Body of pancreas (tissue), 4 donors: Measurements from ENCODE around the gene DLGAP1. TPM values are rescaled to one million over a fixed set of nuclear protein-coding genes. Genes with fewer than 3 reads are reported as not detected.

Source experiments
- ATAC-seq: fragments of 150-250 bp; one replicate; pipeline ENCODE4 v1.9.1; 2016
- DNase-seq, 4 donors: peaks; one replicate each; pipeline ENCODE4 v3.0.0-alpha.2; 2019
- H3K27ac ChIP-seq, 4 donors: fragments of 200-600 bp; sonication (generic); 1 replicate in 3 of 4; 2 replicates in 1 of 4; pipeline versions ENCODE4 v1.5.1 to v1.6.1; 2016 to 2019; ENCODE audit warnings: mild to moderate bottlenecking in 1 of 4, mixed read lengths in 1 of 4, moderate library complexity in 1 of 4
- H3K27me3 ChIP-seq, 2 donors: fragments of 200-600 bp; sonication (generic); one replicate each; pipeline ENCODE4 v1.6.0; 2016; ENCODE audit warnings: mild to moderate bottlenecking in 1 of 2
- H3K36me3 ChIP-seq, 2 donors: fragments of 200-600 bp; sonication (generic); replicated peaks in 1 of 2; 2 replicates each; pipeline ENCODE4 v1.5.1; 2016; ENCODE audit warnings: low read depth in 2 of 2; ENCODE audit not compliant: insufficient read depth in 1 of 2
- H3K4me1 ChIP-seq: fragments of 200-600 bp; sonication (generic); one replicate; pipeline ENCODE4 v1.6.0; 2016
- H3K4me3 ChIP-seq, 2 donors: fragments of 200-600 bp; sonication (generic); 1 replicate in 1 of 2; 2 replicates in 1 of 2; pipeline ENCODE4 v1.5.1; 2016 to 2019
- H3K9me3 ChIP-seq, 3 donors: fragments of 200-600 bp; sonication (generic); 1 replicate in 2 of 3; 2 replicates in 1 of 3; pipeline ENCODE4 v1.5.1; 2016
- CTCF ChIP-seq, 7 experiments: fragments of 450-650 bp in 4 of 7; fragments of 200-600 bp in 3 of 7; sonication (generic) in 3 of 7; IDR thresholded peaks; one replicate each; pipeline ENCODE4 v1.5.1; 2016 to 2019; ENCODE audit warnings: antibody characterized with exemption in 7 of 7
- POLR2A ChIP-seq, 3 donors: fragments of 450-650 bp; IDR thresholded peaks; one replicate each; pipeline ENCODE4 v1.6.1; 2016; ENCODE audit warnings: antibody characterized with exemption in 3 of 3, mild to moderate bottlenecking in 2 of 3
- WGBS, 2 donors: methylation state at CpG; one replicate each; pipeline ENCODE4 v1.1.5; 2017; 5-methylcytosine and 5-hydroxymethylcytosine counted together
- intact Hi-C: fragments of 100-400 bp; cut with DNase I; formaldehyde crosslinking; loops from one replicate; pipeline ENCODE4 v1.15.1; 2023
- total RNA-seq, 2 donors: library from RNA; depleted of rRNA; stranded (reverse); fragments of >200 nt; gene quantifications; one replicate each; pipeline ENCODE4 v1.1.0, GENCODE V29; 2016

Gene DLGAP1
- total RNA-seq, 2 donors from 2014 or later = 0.52 to 7.9 TPM

- 76 to 77% methylated on average over 6 of the region's 6 CpGs for WGBS, 2 donors
- no peak for ATAC-seq
Observed at GRCh38 chr18:3592864-3593263, 862.2 kb downstream of the DLGAP1 start.

GRCh38 chr18:3590096-3590630 is 864.9 kb downstream of the DLGAP1 start:
- Histone ChIP-seq H3K4me1 (peaks cover 22% of the 10 kb centered on the region), H3K9me3 (no peaks in the 10 kb centered on the region), H3K27ac (no peak overlapping the region), H3K36me3 (no peaks in the 10 kb centered on the region), H3K27me3 (no peaks in the 10 kb centered on the region), H3K4me3 (no peak overlapping the region)
- no peak for DNase-seq
- ATAC-seq = no peak
- TF ChIP-seq POLR2A (IDR thresholded peaks at IDR 0.05) (no peak), CTCF (IDR thresholded peaks at IDR 0.05) (no peak)
- 77 to 82% methylated on average over 8 of the region's 8 CpGs for WGBS, 2 donors
- intact Hi-C loops = no loop called here

More at GRCh38 chr18:3592864-3593263, 862.2 kb downstream of the DLGAP1 start:
- no peaks in the 10 kb centered on the region for H3K27me3 ChIP-seq
- no peak for DNase-seq
- peaks cover 41% of the 10 kb centered on the region for H3K4me1 ChIP-seq
- intact Hi-C loops = no loop called here
- no peak overlapping the region for H3K4me3 ChIP-seq
- H3K27ac ChIP-seq = peak overlapping the region; percentile 72 to 98 (median 96)
- no peak for TF ChIP-seq CTCF (IDR thresholded peaks at IDR 0.05)
- TF ChIP-seq POLR2A (IDR thresholded peaks at IDR 0.05) = no peak
- no peaks in the 10 kb centered on the region for H3K36me3 ChIP-seq
- no peaks in the 10 kb centered on the region for H3K9me3 ChIP-seq

GRCh38 chr18:3585656-3586509 is 869.2 kb downstream of the DLGAP1 start:
- intact Hi-C loops = loop anchor here (10.0 kb wide), 1 partner anchor 301 kb away; no protein-coding TSS in a partner anchor
- Histone ChIP-seq H3K36me3 (no peaks in the 10 kb centered on the region), H3K4me3 (no peak overlapping the region), H3K9me3 (no peaks in the 10 kb centered on the region), H3K27me3 (no peaks in the 10 kb centered on the region), H3K27ac (no peak overlapping the region), H3K4me1 (peaks cover 4% of the 10 kb centered on the region)
- 43 to 46% methylated on average over 12 of the region's 12 CpGs for WGBS, 2 donors
- DNase-seq = peak; percentile 78 to 82 (median 80)
- peak; percentile 93 for ATAC-seq
- TF ChIP-seq POLR2A (IDR thresholded peaks at IDR 0.05) (no peak), CTCF (IDR thresholded peaks at IDR 0.05) (peak; percentile 49 to 72 (median 69))

GRCh38 chr18:3584897-3585460 is 870.1 kb downstream of the DLGAP1 start:
- intact Hi-C loops = loop anchor here (10.0 kb wide), 1 partner anchor 300 kb away; no protein-coding TSS in a partner anchor
- 76 to 79% methylated on average over 6 of the region's 6 CpGs for WGBS, 2 donors
- H3K4me3 ChIP-seq = no peak overlapping the region
- TF ChIP-seq CTCF (IDR thresholded peaks at IDR 0.05) (no peak), POLR2A (IDR thresholded peaks at IDR 0.05) (no peak)
- H3K27me3 ChIP-seq = no peaks in the 10 kb centered on the region
- no peak overlapping the region for H3K27ac ChIP-seq
- ATAC-seq (no peak), DNase-seq (no peak)
- peaks cover 4% of the 10 kb centered on the region for H3K4me1 ChIP-seq
- no peaks in the 10 kb centered on the region for H3K9me3 ChIP-seq
- H3K36me3 ChIP-seq = no peaks in the 10 kb centered on the region
